Mucosa of descending colon (tissue), 3 donors: ENCODE data around the gene GATD1. TPM values are rescaled to one million over a fixed set of nuclear protein-coding genes. Genes with fewer than 3 reads are reported as not detected.

Experiments used
- ATAC-seq: fragments of 200-7000 bp; cut with Tn5 transposase; one replicate; pipeline ENCODE4 v1.9.1; 2020; ENCODE audit warnings: mild to moderate bottlenecking, moderate library complexity
- DNase-seq, 3 donors: peaks; one replicate each; pipeline ENCODE4 v3.0.0-alpha.2; 2020
- H3K36me3 ChIP-seq: fragments of 200-600 bp; one replicate; pipeline ENCODE4 v1.8.0; 2021; ENCODE audit warnings: low read depth, mild to moderate bottlenecking
- H3K4me1 ChIP-seq: fragments of 200-600 bp; one replicate; pipeline ENCODE4 v1.8.0; 2021; ENCODE audit warnings: low read depth, mild to moderate bottlenecking
- H3K4me3 ChIP-seq: fragments of 200-600 bp; one replicate; pipeline ENCODE4 v1.8.0; 2021; ENCODE audit warnings: mild to moderate bottlenecking
- H3K9me3 ChIP-seq: fragments of 200-600 bp; one replicate; pipeline ENCODE4 v1.8.0; 2021; ENCODE audit warnings: mild to moderate bottlenecking
- intact Hi-C, 2 donors: fragments of 100-400 bp; cut with DNase I in 1 of 2; cut with micrococcal nuclease in 1 of 2; formaldehyde crosslinking; loops; one replicate each; pipeline versions ENCODE4 v1.11.0 to v1.11.1; 2022; cut with DNase I, micrococcal nuclease
- total RNA-seq, 3 donors: library from RNA; stranded (reverse); fragmentation: NEBNext Ultra II Directional in 2 of 3; extraction: Animal tissue kit (Norgen Biotek cat#: 25700) in 2 of 3; gene quantifications; one replicate each; pipeline versions ENCODE4 v1.2.1 to v1.2.4, GENCODE V29; 2021 to 2023
- TF ChIP-seq, protein P1 (sequence below): fragments of 200-600 bp; IDR thresholded peaks from one replicate; pipeline ENCODE4 v1.8.0; 2022; ENCODE audit warnings: antibody characterized with exemption, mild to moderate bottlenecking
- donor health status: DM: no; HTN: no; CAD: no; lungs with moderate emphysema.
- donor health status: DM: no; HTN: no; CAD: no.
- donor health status: DM: no; HTN: yes; CAD: no.

Gene GATD1
- total RNA-seq, 3 donors from 2014 or later: 51.9 to 58.8 (median 57.4) TPM

DNA sequence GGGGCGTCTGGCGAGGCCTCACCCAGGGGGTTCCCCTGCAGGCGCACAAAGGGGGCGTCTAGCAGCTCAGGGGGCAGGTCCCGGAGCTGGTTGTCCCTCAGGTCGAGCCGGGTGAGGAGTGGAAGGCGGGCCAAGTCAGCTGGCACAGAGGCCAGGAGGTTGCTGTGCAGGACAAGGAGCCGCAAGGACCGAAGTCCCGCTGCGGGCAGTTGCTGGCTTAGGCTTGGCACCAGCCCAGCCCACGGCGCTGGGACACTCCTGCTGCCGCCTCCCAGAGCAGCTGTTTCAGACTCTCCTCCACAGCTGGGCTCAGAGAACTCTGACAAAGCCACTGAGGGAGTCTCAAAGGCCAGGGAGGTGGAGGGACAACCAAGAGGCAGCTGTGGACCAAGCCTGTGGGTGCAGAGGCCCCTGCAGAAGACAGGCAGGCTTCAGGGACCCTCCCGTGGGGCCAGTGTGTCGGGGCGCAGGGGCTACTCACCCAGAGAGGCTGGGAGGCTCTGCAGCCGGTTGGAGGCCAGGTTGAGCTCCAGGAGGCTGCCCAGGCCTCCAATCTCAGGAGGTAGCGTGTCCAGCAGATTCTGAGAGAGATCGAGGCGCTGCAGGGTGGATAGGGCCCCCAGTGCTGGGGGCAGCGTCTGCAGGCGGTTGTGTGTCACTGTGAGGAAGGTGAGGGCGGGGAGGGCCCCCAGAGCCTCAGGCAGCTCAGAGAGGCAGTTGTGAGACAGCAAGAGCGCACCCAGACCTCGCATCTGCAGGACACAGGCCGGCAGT is 25.6 kb upstream of the GATD1 start:
- Histone ChIP-seq H3K4me1 (peaks cover 22% of the 10 kb centered on the region), H3K9me3 (no peaks in the 10 kb centered on the region), H3K4me3 (no peak overlapping the region), H3K36me3 (no peaks in the 10 kb centered on the region)
- intact Hi-C loops: no loop called here
- no peak for DNase-seq
- TF ChIP-seq, protein P1, sequence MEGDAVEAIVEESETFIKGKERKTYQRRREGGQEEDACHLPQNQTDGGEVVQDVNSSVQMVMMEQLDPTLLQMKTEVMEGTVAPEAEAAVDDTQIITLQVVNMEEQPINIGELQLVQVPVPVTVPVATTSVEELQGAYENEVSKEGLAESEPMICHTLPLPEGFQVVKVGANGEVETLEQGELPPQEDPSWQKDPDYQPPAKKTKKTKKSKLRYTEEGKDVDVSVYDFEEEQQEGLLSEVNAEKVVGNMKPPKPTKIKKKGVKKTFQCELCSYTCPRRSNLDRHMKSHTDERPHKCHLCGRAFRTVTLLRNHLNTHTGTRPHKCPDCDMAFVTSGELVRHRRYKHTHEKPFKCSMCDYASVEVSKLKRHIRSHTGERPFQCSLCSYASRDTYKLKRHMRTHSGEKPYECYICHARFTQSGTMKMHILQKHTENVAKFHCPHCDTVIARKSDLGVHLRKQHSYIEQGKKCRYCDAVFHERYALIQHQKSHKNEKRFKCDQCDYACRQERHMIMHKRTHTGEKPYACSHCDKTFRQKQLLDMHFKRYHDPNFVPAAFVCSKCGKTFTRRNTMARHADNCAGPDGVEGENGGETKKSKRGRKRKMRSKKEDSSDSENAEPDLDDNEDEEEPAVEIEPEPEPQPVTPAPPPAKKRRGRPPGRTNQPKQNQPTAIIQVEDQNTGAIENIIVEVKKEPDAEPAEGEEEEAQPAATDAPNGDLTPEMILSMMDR: no peak
- no peak for ATAC-seq

DNA sequence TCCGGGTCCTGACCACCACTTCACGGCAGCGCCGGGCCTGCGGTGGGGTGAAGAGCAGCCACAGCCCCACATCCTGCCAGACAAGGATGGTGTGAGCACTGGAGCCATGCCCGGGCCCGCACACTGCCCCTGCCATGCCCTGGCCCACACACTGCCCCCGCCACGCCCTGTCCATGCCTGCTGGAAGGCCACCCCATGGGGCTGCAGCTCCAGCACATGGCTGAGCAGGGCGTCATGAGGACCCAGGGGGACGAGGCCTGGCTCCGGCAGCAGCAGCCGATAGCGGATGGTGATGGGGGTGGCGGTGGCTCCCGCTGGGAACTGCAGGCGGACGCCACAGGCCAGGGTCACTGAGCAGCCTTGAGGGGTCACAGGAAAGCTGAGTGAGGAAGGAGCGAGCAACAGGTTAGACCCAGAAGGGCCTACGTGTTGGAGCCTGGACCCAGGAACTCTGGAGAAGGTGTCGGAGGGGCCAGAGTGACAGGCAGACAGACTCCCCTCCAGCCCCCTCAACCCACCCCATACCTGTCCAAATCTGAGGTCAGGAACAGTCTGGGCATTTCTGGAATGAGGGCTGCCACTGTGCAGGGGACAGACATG is 24.8 kb upstream of the GATD1 start:
- intact Hi-C loops: no loop called here
- Histone ChIP-seq H3K36me3 (no peaks in the 10 kb centered on the region), H3K9me3 (no peaks in the 10 kb centered on the region), H3K4me3 (no peak overlapping the region), H3K4me1 (peaks cover 22% of the 10 kb centered on the region)
- TF ChIP-seq, protein P1: no peak
- no peak for DNase-seq
- ATAC-seq: no peak

DNA sequence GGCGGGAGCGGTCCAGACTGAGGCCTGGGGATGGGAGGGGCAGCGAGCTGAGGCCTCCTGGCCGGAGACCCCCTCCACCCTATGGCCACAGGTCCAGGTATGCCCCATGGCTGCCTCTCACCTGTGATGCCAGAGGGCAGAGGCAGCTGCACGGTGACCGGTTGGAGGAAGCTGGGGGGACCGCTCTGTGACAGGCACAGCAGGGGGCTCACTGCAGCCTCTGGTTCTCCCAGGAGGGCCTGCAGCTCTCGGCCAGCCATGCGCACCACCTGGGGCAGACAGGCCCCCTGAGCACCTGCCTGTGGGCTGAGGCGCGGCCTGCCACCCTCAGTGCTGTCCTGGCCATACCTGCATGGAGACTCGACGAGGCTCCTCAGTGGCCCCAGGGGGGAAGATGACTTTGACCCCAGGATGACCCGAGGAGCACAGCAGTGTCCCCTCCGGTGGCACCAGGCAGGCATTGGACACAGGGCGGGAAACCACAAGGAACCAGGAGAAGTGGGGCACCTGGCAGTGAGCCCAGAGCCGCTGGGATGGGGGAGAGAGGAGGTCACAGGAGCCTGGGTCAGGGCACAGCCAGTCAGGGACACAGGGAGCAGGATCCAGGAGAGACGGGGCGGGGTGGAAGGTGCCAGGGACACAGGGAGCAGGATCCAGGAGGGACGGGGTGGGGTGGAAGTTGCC is 24.0 kb upstream of the GATD1 start:
- intact Hi-C loops: no loop called here
- no peaks in the 10 kb centered on the region for H3K36me3 ChIP-seq
- peaks cover 31% of the 10 kb centered on the region for H3K4me1 ChIP-seq
- no peaks in the 10 kb centered on the region for H3K9me3 ChIP-seq
- ATAC-seq (no peak), DNase-seq (no peak)
- H3K4me3 ChIP-seq: no peak overlapping the region
- TF ChIP-seq, protein P1: no peak

DNA sequence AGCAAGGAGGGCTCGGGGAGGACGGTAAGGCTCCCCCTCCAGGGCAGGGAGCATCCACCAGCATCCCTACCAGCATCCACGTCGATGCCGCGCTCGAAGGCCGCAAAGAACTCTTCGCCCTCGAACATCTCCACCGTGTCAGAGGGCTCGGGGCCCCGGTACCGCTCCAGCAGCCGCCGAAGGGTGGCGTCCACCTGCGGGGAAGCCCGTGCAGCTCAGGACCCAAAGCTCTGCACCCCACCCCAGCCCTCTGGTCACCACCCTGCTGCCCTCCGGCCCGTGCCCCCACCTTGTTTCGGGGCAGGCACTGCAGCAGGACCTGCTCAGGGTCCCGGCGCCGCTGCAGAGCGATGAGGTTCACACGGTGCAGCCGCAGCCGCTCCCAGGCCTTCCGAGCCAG is 23.2 kb upstream of the GATD1 start:
- TF ChIP-seq, protein P1: no peak
- H3K36me3 ChIP-seq: no peaks in the 10 kb centered on the region
- no peaks in the 10 kb centered on the region for H3K9me3 ChIP-seq
- H3K4me1 ChIP-seq: peaks cover 37% of the 10 kb centered on the region
- no peak for DNase-seq
- no peak for ATAC-seq
- H3K4me3 ChIP-seq: no peak overlapping the region
- intact Hi-C loops: no loop called here

DNA sequence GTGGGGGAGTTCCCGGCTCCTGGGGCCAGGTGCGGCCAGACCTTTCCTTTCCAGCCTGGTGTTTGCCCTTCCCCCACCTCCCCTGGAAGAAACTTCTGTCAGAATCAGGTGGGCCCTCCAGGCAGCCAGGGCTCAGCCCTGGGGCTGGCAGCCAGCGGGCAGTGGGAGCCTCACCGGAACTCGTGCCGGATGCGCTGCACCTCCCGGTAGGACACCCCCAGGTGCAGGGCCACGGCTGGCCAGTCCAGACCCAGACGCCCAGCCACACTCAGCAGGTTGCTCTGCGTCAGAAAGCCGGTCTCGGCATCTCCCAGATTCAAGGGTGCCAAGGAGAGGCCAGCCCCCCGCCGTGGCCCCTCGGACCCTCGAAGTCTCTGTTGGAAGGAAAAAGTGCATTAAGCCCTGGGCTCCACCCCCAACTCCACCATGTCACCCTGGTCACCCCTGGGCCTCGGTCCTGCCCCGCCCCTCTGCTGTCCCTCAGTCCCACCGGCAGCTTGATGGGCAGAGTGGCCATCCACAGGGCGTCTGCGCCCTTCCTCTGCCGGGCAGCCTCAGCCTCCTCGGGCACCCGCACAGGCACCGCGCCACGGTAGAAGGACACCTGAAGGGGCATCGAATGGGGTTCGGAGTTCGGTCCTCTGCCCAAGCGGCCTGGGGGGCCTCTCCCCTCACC is 22.5 kb upstream of the GATD1 start:
- ATAC-seq (no peak), DNase-seq (no peak)
- H3K4me3 ChIP-seq: no peak overlapping the region
- no peaks in the 10 kb centered on the region for H3K36me3 ChIP-seq
- H3K4me1 ChIP-seq: peaks cover 38% of the 10 kb centered on the region
- no peaks in the 10 kb centered on the region for H3K9me3 ChIP-seq
- intact Hi-C loops: no loop called here
- TF ChIP-seq, protein P1: no peak
